ENCODE data around the gene FOSL2.

The FOSL2 gene

GRCh38 chr2:28435241-28435640, 42.6 kb downstream of the FOSL2 start:
- DNase-seq, result no peak

- DNase-seq, result no peak
These were observed 43.2 kb downstream of the FOSL2 start for GRCh38 chr2:28435814-28436351.

- DNase-seq, result no peak
These were observed 43.9 kb downstream of the FOSL2 start for GRCh38 chr2:28436525-28437051.

- no peak for DNase-seq
These were observed 44.6 kb downstream of the FOSL2 start for GRCh38 chr2:28437149-28437835.

GRCh38 chr2:28437918-28438317, 45.3 kb downstream of the FOSL2 start:
- DNase-seq, result no peak

- no peak for DNase-seq
These were observed 45.9 kb downstream of the FOSL2 start for GRCh38 chr2:28438532-28439063.

- DNase-seq, result no peak
These were observed 46.5 kb downstream of the FOSL2 start for GRCh38 chr2:28439127-28439526.

- DNase-seq, result no peak
These were observed 47.1 kb downstream of the FOSL2 start for GRCh38 chr2:28439763-28440162.

- DNase-seq, result no peak
These were observed 49.7 kb downstream of the FOSL2 start for GRCh38 chr2:28442328-28442727.

GRCh38 chr2:28444956-28445355, 52.3 kb downstream of the FOSL2 start:
- DNase-seq, result no peak

- DNase-seq, result no peak
These were observed 53.0 kb downstream of the FOSL2 start for GRCh38 chr2:28445448-28446258.

- no peak for DNase-seq
These were observed 53.9 kb downstream of the FOSL2 start for GRCh38 chr2:28446531-28446930.

- no peak for DNase-seq
These were observed 54.4 kb downstream of the FOSL2 start for GRCh38 chr2:28447086-28447485.

GRCh38 chr2:28447943-28448792, 55.5 kb downstream of the FOSL2 start:
- no peak for DNase-seq

GRCh38 chr2:28448793-28449100, 56.1 kb downstream of the FOSL2 start:
- DNase-seq, result no peak

- DNase-seq, result no peak
These were observed 56.4 kb downstream of the FOSL2 start for GRCh38 chr2:28449126-28449487.

- no peak for DNase-seq
These were observed 57.1 kb downstream of the FOSL2 start for GRCh38 chr2:28449488-28450395.

GRCh38 chr2:28450901-28451565, 58.4 kb downstream of the FOSL2 start:
- no peak for DNase-seq

GRCh38 chr2:28451793-28452533, 59.3 kb downstream of the FOSL2 start:
- no peak for DNase-seq

GRCh38 chr2:28452534-28453081, 60.0 kb downstream of the FOSL2 start:
- peak; percentile 65 for DNase-seq
